ENCODE data around the gene NOP53.
A peak's percentile ranks its signal among the peaks of the same experiment; 100 is the strongest.
"Not testable (repeated sequence)": the region's sequence is repeated elsewhere in the genome, so short reads cannot be mapped to it uniquely, and the experiment has no call there.

The NOP53 gene

GRCh38 chr19:47745010-47745901 is at the start of gene NOP53:
NOP53 (plus strand) TSS chr19:47745546; CDS start chr19:47745560, 14 bp downstream.
- DNase-seq = peak; percentile 93

- no peak for DNase-seq
Measured at GRCh38 chr19:47696635-47697034, 48.7 kb upstream of the NOP53 start.

GRCh38 chr19:47697863-47698609 is 47.3 kb upstream of the NOP53 start:
- DNase-seq = peak; percentile 46

- no peak for DNase-seq
Measured at GRCh38 chr19:47698631-47699359, 46.6 kb upstream of the NOP53 start.

GRCh38 chr19:47699360-47699917 is 45.9 kb upstream of the NOP53 start:
- no peak for DNase-seq

GRCh38 chr19:47700934-47701716 is 44.2 kb upstream of the NOP53 start:
- DNase-seq = no peak

GRCh38 chr19:47701717-47702552 is 43.4 kb upstream of the NOP53 start:
- DNase-seq = no peak

GRCh38 chr19:47702671-47703070 is 42.7 kb upstream of the NOP53 start:
- no peak for DNase-seq

- DNase-seq = no peak
Measured at GRCh38 chr19:47703301-47703700, 42.0 kb upstream of the NOP53 start.

- no peak for DNase-seq
Measured at GRCh38 chr19:47704024-47704423, 41.3 kb upstream of the NOP53 start.

- no peak for DNase-seq
Measured at GRCh38 chr19:47704656-47705055, 40.7 kb upstream of the NOP53 start.

GRCh38 chr19:47707135-47707925 is 38.0 kb upstream of the NOP53 start:
- DNase-seq = peak; percentile 56

GRCh38 chr19:47711652-47712242 is 33.6 kb upstream of the NOP53 start:
- no peak for DNase-seq

- DNase-seq = no peak
Measured at GRCh38 chr19:47713046-47714021, 32.0 kb upstream of the NOP53 start, which contains the start of gene EHD2. EHD2 (plus strand) TSS chr19:47713422; CDS start chr19:47716613, 3,191 bp downstream.

- DNase-seq = no peak
Measured at GRCh38 chr19:47714339-47714738, 31.0 kb upstream of the NOP53 start.

GRCh38 chr19:47714855-47715254 is 30.5 kb upstream of the NOP53 start:
- DNase-seq = not testable (repeated sequence)

- no peak for DNase-seq
Measured at GRCh38 chr19:47716270-47716937, 28.9 kb upstream of the NOP53 start.
